Panc1 (cell line): ENCODE results near the gene APOB. TPM values are rescaled to one million over a fixed set of nuclear protein-coding genes. Genes with fewer than 3 reads are reported as not detected.

ENCODE experiments used
- ATAC-seq: fragments of 200-7000 bp; cut with Tn5 transposase; 2 replicates; pipeline ENCODE4 v1.9.1; 2020; ENCODE audit warnings: mild to moderate bottlenecking, moderate library complexity
- BruUV-seq: library from RNA; stranded (reverse); fragments of 400-500 nt; replicated peaks from 2 replicates; lab custom pipeline; 2021; lab: Mats Ljungman, UMichigan
- CTCF ChIA-PET: fragments of 300-600 bp; sonication (Branson Sonifier 250); formaldehyde crosslinking; loops from one replicate; lab custom pipeline; 2022; ENCODE audit warnings: antibody characterized with exemption; lab: Charles Lee
- POLR2A ChIA-PET: fragments of 300-600 bp; sonication (Branson Sonifier 250); formaldehyde crosslinking; loops from one replicate; lab custom pipeline; 2022; ENCODE audit warnings: antibody characterized with exemption; lab: Charles Lee
- DNase-seq: peaks from one replicate; pipeline ENCODE4 v3.0.0-alpha.2; 2010; ENCODE audit warnings: low read depth, low spot score
- H3K27ac ChIP-seq: 2 replicates; pipeline ENCODE4 v1.5.1; 2011; ENCODE audit warnings: mild to moderate bottlenecking, low read length, inconsistent platforms
- H3K27me3 ChIP-seq: fragments of 200-500 bp; sonication (Bioruptor generic); 2 replicates; pipeline ENCODE4 v1.6.0; 2014; ENCODE audit warnings: low read length, inconsistent platforms; ENCODE audit not compliant: control insufficient read depth, insufficient read depth
- H3K36me3 ChIP-seq: fragments of 200-500 bp; sonication (Bioruptor generic); 2 replicates; pipeline ENCODE4 v1.5.1; 2014; ENCODE audit warnings: inconsistent platforms, mild to moderate bottlenecking, low read length, moderate library complexity; ENCODE audit not compliant: control insufficient read depth, insufficient read depth
- H3K4me1 ChIP-seq: 2 replicates; pipeline ENCODE4 v1.5.1; 2011; ENCODE audit warnings: inconsistent platforms, mild to moderate bottlenecking, low read length, moderate library complexity; ENCODE audit not compliant: control insufficient read depth, insufficient read depth
- H3K4me3 ChIP-seq, 2 experiments: 2 replicates each; pipeline ENCODE4 v1.5.1; 2011 to 2012; ENCODE audit warnings: low read depth in 2 of 2, low read length in 2 of 2, mild to moderate bottlenecking in 2 of 2, inconsistent platforms in 1 of 2, moderate library complexity in 1 of 2
- H3K9me3 ChIP-seq: fragments of 200-500 bp; sonication (Bioruptor generic); 2 replicates; pipeline ENCODE4 v1.5.1; 2014; ENCODE audit warnings: low read depth, mild to moderate bottlenecking, inconsistent platforms, low read length, moderate library complexity; ENCODE audit not compliant: control insufficient read depth, insufficient read depth
- CTCF ChIP-seq: fragments of 450-650 bp; IDR thresholded peaks from 2 replicates; pipeline ENCODE4 v1.5.1; 2017; ENCODE audit warnings: mild to moderate bottlenecking
- POLR2AphosphoS5 ChIP-seq: IDR thresholded peaks from 2 replicates; pipeline ENCODE4 v1.6.1; 2012; ENCODE audit warnings: mild to moderate bottlenecking, low read depth, low read length, moderate library complexity
- REST ChIP-seq, 2 experiments: IDR thresholded peaks; 2 replicates each; pipeline ENCODE4 v1.6.1; 2011 to 2012; ENCODE audit warnings: low read depth in 2 of 2, control low read depth in 1 of 2, low read length in 1 of 2, mild to moderate bottlenecking in 1 of 2, moderate library complexity in 1 of 2; ENCODE audit not compliant: insufficient read depth in 1 of 2
- SIN3A ChIP-seq: IDR thresholded peaks from 2 replicates; pipeline ENCODE4 v1.6.1; 2012; ENCODE audit warnings: low read depth, mild to moderate bottlenecking, low read length, moderate library complexity, borderline replicate concordance; ENCODE audit not compliant: insufficient read depth
- TCF7L2 ChIP-seq: IDR thresholded peaks from 2 replicates; pipeline ENCODE4 v1.6.1; 2011; ENCODE audit warnings: mild to moderate bottlenecking, low read depth, low read length, inconsistent platforms
- in situ Hi-C: cut with HindIII; loops from 2 replicates; pipeline ENCODE4 v1.10.0; 2016; ENCODE audit warnings: low sequenced_read_pairs, low pct_unique_long_range_greater_than_20kb
- intact Hi-C: fragments of 100-400 bp; cut with micrococcal nuclease; formaldehyde crosslinking; loops from one replicate; pipeline ENCODE4 v1.10.0; 2022; ENCODE audit not compliant: unreplicated experiment
- total RNA-seq: library from RNA; stranded (reverse); gene quantifications from one replicate; pipeline ENCODE4 v1.2.1, GENCODE V29; 2021; ENCODE audit not compliant: unreplicated experiment

APOB gene
- total RNA-seq, 1 experiment from 2014 or later, result 1.2 TPM

GRCh38 chr2:20985062-20985461 is 58.8 kb downstream of the APOB start:
- DNase-seq, result no peak
- Histone ChIP-seq H3K4me1 (no peaks in the 10 kb centered on the region), H3K9me3 (no peaks in the 10 kb centered on the region), H3K27ac (no peak overlapping the region), H3K4me3 (no peak overlapping the region), H3K27me3 (no peaks in the 10 kb centered on the region), H3K36me3 (no peaks in the 10 kb centered on the region)
- ATAC-seq, result no peak
- intact Hi-C loops, result no loop called here
- CTCF ChIA-PET, result no interaction called here
- no TSS peak for BruUV-seq
- POLR2A ChIA-PET, result no interaction called here
- in situ Hi-C loops, result no loop called here
- TF ChIP-seq REST (IDR thresholded peaks at IDR 0.05; ENCODE audit: insufficient read depth in 1 of 2, low read depth in 2 of 2, low read length in 1 of 2) (no peak), CTCF (no peak), SIN3A (no peak), TCF7L2 (no peak), POLR2AphosphoS5 (no peak)

GRCh38 chr2:20984408-20984807 is 59.5 kb downstream of the APOB start:
- POLR2A ChIA-PET, result no interaction called here
- no peak for DNase-seq
- Histone ChIP-seq H3K9me3 (no peaks in the 10 kb centered on the region), H3K27ac (no peak overlapping the region), H3K36me3 (no peaks in the 10 kb centered on the region), H3K4me1 (no peaks in the 10 kb centered on the region), H3K4me3 (no peak overlapping the region), H3K27me3 (no peaks in the 10 kb centered on the region)
- CTCF ChIA-PET, result no interaction called here
- no peak for ATAC-seq
- BruUV-seq, result no TSS peak
- in situ Hi-C loops (no loop called here), intact Hi-C loops (no loop called here)
- no peak for TF ChIP-seq SIN3A
- TF ChIP-seq REST (IDR thresholded peaks at IDR 0.05; ENCODE audit: insufficient read depth in 1 of 2, low read depth in 2 of 2, low read length in 1 of 2), result no peak
- TF ChIP-seq POLR2AphosphoS5, result no peak
- no peak for TF ChIP-seq TCF7L2
- no peak for TF ChIP-seq CTCF
